Measurements from ENCODE around the gene AFF3. TPM values are rescaled to one million over a fixed set of nuclear protein-coding genes. Genes with fewer than 3 reads are reported as not detected.

The AFF3 gene
- total RNA-seq, 1 experiment from 2014 or later, result not detected

DNA sequence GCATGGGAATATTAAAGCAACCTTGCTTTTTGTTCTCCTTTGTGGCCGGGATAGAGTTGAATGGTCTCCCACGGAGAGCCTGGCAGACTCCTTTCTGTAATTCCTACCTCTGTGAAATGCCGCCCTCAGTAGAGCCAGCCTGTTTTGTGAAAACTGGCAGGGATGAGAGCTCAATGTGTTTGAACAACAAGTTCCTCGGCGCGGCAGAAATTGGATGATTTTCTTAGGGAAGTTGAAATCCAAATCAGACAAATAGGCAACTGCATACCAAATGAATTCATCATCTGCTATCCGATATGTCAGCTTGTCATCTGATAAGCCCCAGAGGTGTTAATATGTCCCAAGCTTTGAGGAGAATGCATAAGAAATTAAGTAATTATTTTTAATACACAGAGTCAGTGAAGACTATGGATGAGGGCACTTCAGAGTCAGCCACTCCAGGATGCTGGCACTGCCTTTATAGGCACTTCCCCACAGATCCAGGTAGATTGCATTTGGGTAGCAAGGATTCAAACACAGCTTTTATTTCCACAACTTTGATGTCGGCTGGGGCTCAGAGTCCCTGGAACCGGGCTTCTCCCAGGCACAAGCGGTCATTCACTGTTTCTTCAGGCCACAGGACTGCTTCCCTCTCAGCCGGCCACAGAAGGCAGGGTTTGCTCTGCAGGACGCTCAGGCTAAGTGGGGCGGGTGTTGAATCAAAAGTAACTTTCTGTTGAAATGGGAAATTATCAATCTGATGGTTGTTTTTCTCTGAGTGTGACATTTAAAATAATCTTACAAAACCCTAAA lies 569.8 kb downstream of the AFF3 start:
- intact Hi-C loops (cut with micrococcal nuclease; ENCODE audit: unreplicated experiment), result no loop called here
- Mint-ChIP-seq H3K27me3 (ENCODE audit: unreplicated experiment) (peaks cover 62% of the 10 kb centered on the region), H3K9me3 (ENCODE audit: low read depth, unreplicated experiment) (no peaks in the 10 kb centered on the region), H3K36me3 (ENCODE audit: insufficient read depth, unreplicated experiment) (no peaks in the 10 kb centered on the region), H3K27ac (ENCODE audit: unreplicated experiment) (no peak overlapping the region), H3K4me1 (ENCODE audit: low read depth, unreplicated experiment) (no peaks in the 10 kb centered on the region), H3K4me3 (ENCODE audit: low read depth, unreplicated experiment) (no peak overlapping the region)
- TF ChIP-seq, protein P1, sequence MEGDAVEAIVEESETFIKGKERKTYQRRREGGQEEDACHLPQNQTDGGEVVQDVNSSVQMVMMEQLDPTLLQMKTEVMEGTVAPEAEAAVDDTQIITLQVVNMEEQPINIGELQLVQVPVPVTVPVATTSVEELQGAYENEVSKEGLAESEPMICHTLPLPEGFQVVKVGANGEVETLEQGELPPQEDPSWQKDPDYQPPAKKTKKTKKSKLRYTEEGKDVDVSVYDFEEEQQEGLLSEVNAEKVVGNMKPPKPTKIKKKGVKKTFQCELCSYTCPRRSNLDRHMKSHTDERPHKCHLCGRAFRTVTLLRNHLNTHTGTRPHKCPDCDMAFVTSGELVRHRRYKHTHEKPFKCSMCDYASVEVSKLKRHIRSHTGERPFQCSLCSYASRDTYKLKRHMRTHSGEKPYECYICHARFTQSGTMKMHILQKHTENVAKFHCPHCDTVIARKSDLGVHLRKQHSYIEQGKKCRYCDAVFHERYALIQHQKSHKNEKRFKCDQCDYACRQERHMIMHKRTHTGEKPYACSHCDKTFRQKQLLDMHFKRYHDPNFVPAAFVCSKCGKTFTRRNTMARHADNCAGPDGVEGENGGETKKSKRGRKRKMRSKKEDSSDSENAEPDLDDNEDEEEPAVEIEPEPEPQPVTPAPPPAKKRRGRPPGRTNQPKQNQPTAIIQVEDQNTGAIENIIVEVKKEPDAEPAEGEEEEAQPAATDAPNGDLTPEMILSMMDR (IDR thresholded peaks at IDR 0.05; ENCODE audit: unreplicated experiment), result no peak
- no TSS peak for BruUV-seq (replicated peaks)
- no peak for DNase-seq
- CTCF ChIA-PET, result no interaction called here

DNA sequence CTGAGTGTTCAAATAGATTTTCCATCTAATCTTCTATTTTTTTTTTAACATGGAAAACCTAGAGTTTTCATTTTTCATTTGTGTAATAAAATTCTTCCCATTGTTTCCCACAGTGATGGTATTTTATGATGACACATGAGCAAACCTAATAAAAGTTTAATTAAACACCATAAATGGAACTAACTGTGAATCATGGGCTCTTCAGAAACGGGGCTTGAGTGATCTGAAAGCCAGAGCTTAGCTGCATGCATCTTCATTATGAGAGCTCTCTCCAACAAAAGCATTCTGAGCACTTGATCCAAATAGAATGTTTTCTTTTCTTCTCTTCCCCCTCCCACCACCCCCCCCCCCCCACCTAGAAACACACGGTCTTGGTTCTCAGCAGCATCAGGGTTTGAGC lies 570.4 kb downstream of the AFF3 start:
- H3K36me3 Mint-ChIP-seq (ENCODE audit: insufficient read depth, unreplicated experiment), result no peaks in the 10 kb centered on the region
- TF ChIP-seq, protein P1 (IDR thresholded peaks at IDR 0.05; ENCODE audit: unreplicated experiment), result no peak
- intact Hi-C loops (cut with micrococcal nuclease; ENCODE audit: unreplicated experiment), result no loop called here

DNA sequence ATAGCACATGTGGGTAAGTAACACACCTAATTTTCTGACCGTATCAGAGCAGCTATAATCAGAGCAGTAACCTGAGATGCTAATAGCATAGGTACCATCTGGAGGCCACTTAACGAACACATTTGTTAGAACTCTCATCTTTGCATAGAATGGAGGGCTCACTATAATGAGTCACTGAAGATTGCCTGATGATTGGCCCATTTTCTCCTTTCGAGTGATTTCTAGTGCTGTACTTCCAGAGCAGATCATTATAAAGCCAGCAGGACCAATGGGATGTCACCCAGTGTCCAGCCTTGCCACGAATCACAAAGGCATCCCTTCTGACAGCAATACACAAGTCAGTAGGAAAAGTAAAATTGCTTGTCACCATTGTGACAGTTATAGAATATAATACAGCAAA lies 570.9 kb downstream of the AFF3 start:
- TF ChIP-seq, protein P1 (IDR thresholded peaks at IDR 0.05; ENCODE audit: unreplicated experiment), result no peak
- intact Hi-C loops (cut with micrococcal nuclease; ENCODE audit: unreplicated experiment), result no loop called here
- no peaks in the 10 kb centered on the region for H3K36me3 Mint-ChIP-seq (ENCODE audit: insufficient read depth, unreplicated experiment)
- no TSS peak for BruUV-seq (replicated peaks)
- H3K27me3 Mint-ChIP-seq (ENCODE audit: unreplicated experiment), result peaks cover 63% of the 10 kb centered on the region
- CTCF ChIA-PET, result no interaction called here
- no peak overlapping the region for H3K4me3 Mint-ChIP-seq (ENCODE audit: low read depth, unreplicated experiment)
- H3K4me1 Mint-ChIP-seq (ENCODE audit: low read depth, unreplicated experiment), result no peaks in the 10 kb centered on the region
- no peaks in the 10 kb centered on the region for H3K9me3 Mint-ChIP-seq (ENCODE audit: low read depth, unreplicated experiment)
- H3K27ac Mint-ChIP-seq (ENCODE audit: unreplicated experiment), result no peak overlapping the region
- no peak for DNase-seq

More for the DNA sequence above, 570.4 kb downstream of the AFF3 start:
- H3K9me3 Mint-ChIP-seq (ENCODE audit: low read depth, unreplicated experiment), result no peaks in the 10 kb centered on the region
- no TSS peak for BruUV-seq (replicated peaks)
- H3K4me3 Mint-ChIP-seq (ENCODE audit: low read depth, unreplicated experiment), result no peak overlapping the region
- H3K27ac Mint-ChIP-seq (ENCODE audit: unreplicated experiment), result no peak overlapping the region
- no peak for DNase-seq
- H3K4me1 Mint-ChIP-seq (ENCODE audit: low read depth, unreplicated experiment), result no peaks in the 10 kb centered on the region
- CTCF ChIA-PET, result no interaction called here
- H3K27me3 Mint-ChIP-seq (ENCODE audit: unreplicated experiment), result peaks cover 62% of the 10 kb centered on the region

DNA sequence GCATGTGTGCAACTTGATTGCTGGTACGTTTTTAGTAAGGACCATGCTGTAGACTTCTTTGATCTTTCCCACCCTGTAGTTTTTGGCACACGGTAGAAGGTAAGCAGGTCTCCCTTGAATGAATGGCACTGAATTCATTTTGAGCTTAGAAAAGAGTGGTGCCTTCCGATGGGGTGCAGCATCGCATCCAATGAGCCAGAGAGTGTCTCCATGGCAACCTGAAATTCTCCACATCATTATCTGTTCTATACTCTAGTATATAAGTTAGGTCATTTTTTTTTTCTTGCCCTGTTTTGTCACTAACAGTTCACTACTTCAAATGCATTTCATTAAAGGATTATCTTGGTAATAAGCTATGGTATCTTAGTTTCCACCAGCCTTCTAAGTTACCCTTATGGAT lies 571.4 kb downstream of the AFF3 start:
- TF ChIP-seq, protein P1 (IDR thresholded peaks at IDR 0.05; ENCODE audit: unreplicated experiment), result no peak
- intact Hi-C loops (cut with micrococcal nuclease; ENCODE audit: unreplicated experiment), result no loop called here
- Mint-ChIP-seq H3K27me3 (ENCODE audit: unreplicated experiment) (peaks cover 67% of the 10 kb centered on the region), H3K27ac (ENCODE audit: unreplicated experiment) (no peak overlapping the region), H3K4me1 (ENCODE audit: low read depth, unreplicated experiment) (no peaks in the 10 kb centered on the region), H3K36me3 (ENCODE audit: insufficient read depth, unreplicated experiment) (no peaks in the 10 kb centered on the region), H3K9me3 (ENCODE audit: low read depth, unreplicated experiment) (no peaks in the 10 kb centered on the region), H3K4me3 (ENCODE audit: low read depth, unreplicated experiment) (no peak overlapping the region)
- CTCF ChIA-PET, result no interaction called here
- no peak for DNase-seq
- no TSS peak for BruUV-seq (replicated peaks)

All from Calu3 (cell line).